ENCODE results near the gene SPECC1L.

SPECC1L gene

GRCh38 chr22:24231706-24232105, 38.9 kb upstream of the SPECC1L start:
- no peak for TF ChIP-seq FOXP2 (optimal IDR thresholded peaks at IDR 0.05; ENCODE audit: borderline replicate concordance, extremely low read depth, extremely low read length, insufficient read depth)
- TF ChIP-seq REST (IDR thresholded peaks at IDR 0.05; ENCODE audit: insufficient read depth in 1 of 2, low read depth in 2 of 2, low read length in 2 of 2) = no peak
- TF ChIP-seq SIN3A (IDR thresholded peaks at IDR 0.05; ENCODE audit: borderline replicate concordance, insufficient read depth, low read length) = no peak
- no peak for TF ChIP-seq TAF1 (IDR thresholded peaks at IDR 0.05; ENCODE audit: borderline replicate concordance, insufficient read depth, low read length)
- TF ChIP-seq POLR2AphosphoS5 (IDR thresholded peaks at IDR 0.05; ENCODE audit: low read depth, low read length) = no peak

GRCh38 chr22:24232124-24232523, 38.5 kb upstream of the SPECC1L start:
- TF ChIP-seq REST (IDR thresholded peaks at IDR 0.05; ENCODE audit: insufficient read depth in 1 of 2, low read depth in 2 of 2, low read length in 2 of 2) = no peak

- TF ChIP-seq FOXP2 (optimal IDR thresholded peaks at IDR 0.05; ENCODE audit: borderline replicate concordance, extremely low read depth, extremely low read length, insufficient read depth) = no peak
- TF ChIP-seq POLR2AphosphoS5 (IDR thresholded peaks at IDR 0.05; ENCODE audit: low read depth, low read length) = no peak
- no peak for TF ChIP-seq REST (IDR thresholded peaks at IDR 0.05; ENCODE audit: insufficient read depth in 1 of 2, low read depth in 2 of 2, low read length in 2 of 2)
- TF ChIP-seq SIN3A (IDR thresholded peaks at IDR 0.05; ENCODE audit: borderline replicate concordance, insufficient read depth, low read length) = no peak
- TF ChIP-seq TAF1 (IDR thresholded peaks at IDR 0.05; ENCODE audit: borderline replicate concordance, insufficient read depth, low read length) = no peak
Observed at GRCh38 chr22:24232725-24233124, 37.9 kb upstream of the SPECC1L start.

- TF ChIP-seq SIN3A (IDR thresholded peaks at IDR 0.05; ENCODE audit: borderline replicate concordance, insufficient read depth, low read length) (no peak), TAF1 (IDR thresholded peaks at IDR 0.05; ENCODE audit: borderline replicate concordance, insufficient read depth, low read length) (no peak), FOXP2 (optimal IDR thresholded peaks at IDR 0.05; ENCODE audit: borderline replicate concordance, extremely low read depth, extremely low read length, insufficient read depth) (no peak), REST (IDR thresholded peaks at IDR 0.05; ENCODE audit: insufficient read depth in 1 of 2, low read depth in 2 of 2, low read length in 2 of 2) (no peak), POLR2AphosphoS5 (IDR thresholded peaks at IDR 0.05; ENCODE audit: low read depth, low read length) (no peak)
Observed at GRCh38 chr22:24233235-24233634, 37.4 kb upstream of the SPECC1L start.

- no peak for TF ChIP-seq REST (IDR thresholded peaks at IDR 0.05; ENCODE audit: insufficient read depth in 1 of 2, low read depth in 2 of 2, low read length in 2 of 2)
Observed at GRCh38 chr22:24233816-24234215, 36.8 kb upstream of the SPECC1L start.
